Smooth muscle cell (in vitro differentiated cells): ENCODE results near the gene MSL3B.

Source experiments
- DNase-seq: peaks from one replicate; lab custom pipeline; 2025; ENCODE audit not compliant: unreplicated experiment; lab: John Stamatoyannopoulos, UW
- H2AFZ ChIP-seq: fragments of 200-600 bp; sonication (generic); 2 replicates; pipeline ENCODE4 v1.6.0; 2016; ENCODE audit warnings: antibody characterized with exemption, low read depth, mild to moderate bottlenecking
- H3F3A ChIP-seq: fragments of 200-600 bp; sonication (generic); 2 replicates; pipeline ENCODE4 v1.6.0; 2017; ENCODE audit warnings: antibody characterized with exemption, low read depth
- H3K27ac ChIP-seq: fragments of 200-600 bp; sonication (generic); 2 replicates; pipeline ENCODE4 v1.5.1; 2016; ENCODE audit warnings: low read depth, mild to moderate bottlenecking
- H3K27me3 ChIP-seq: fragments of 200-600 bp; sonication (generic); 2 replicates; pipeline ENCODE4 v1.6.1; 2016; ENCODE audit warnings: low read depth, mild to moderate bottlenecking
- H3K36me3 ChIP-seq: fragments of 200-600 bp; sonication (generic); 2 replicates; pipeline ENCODE4 v1.5.1; 2016; ENCODE audit warnings: low read depth
- H3K4me1 ChIP-seq: fragments of 200-600 bp; sonication (generic); 2 replicates; pipeline ENCODE4 v1.5.1; 2016; ENCODE audit warnings: low read depth
- H3K4me2 ChIP-seq: fragments of 200-600 bp; sonication (generic); 2 replicates; pipeline ENCODE4 v1.6.0; 2016; ENCODE audit warnings: mild to moderate bottlenecking
- H3K4me3 ChIP-seq: fragments of 200-600 bp; sonication (generic); 2 replicates; pipeline ENCODE4 v1.5.1; 2016; ENCODE audit warnings: mild to moderate bottlenecking
- H3K79me2 ChIP-seq: fragments of 200-600 bp; sonication (generic); 2 replicates; pipeline ENCODE4 v1.6.0; 2016; ENCODE audit warnings: low read depth, mild to moderate bottlenecking
- H3K9ac ChIP-seq: fragments of 200-600 bp; sonication (generic); 2 replicates; pipeline ENCODE4 v1.6.0; 2016; ENCODE audit warnings: low read depth
- H3K9me3 ChIP-seq: fragments of 200-600 bp; sonication (generic); replicated peaks from 2 replicates; pipeline ENCODE4 v1.5.1; 2016; ENCODE audit warnings: low read depth
- H4K20me1 ChIP-seq: fragments of 200-600 bp; sonication (generic); 2 replicates; pipeline ENCODE4 v1.6.0; 2016; ENCODE audit warnings: low read depth
- WGBS: methylation state at CpG from one replicate; pipeline ENCODE4 v1.1.7; 2016; ENCODE audit warnings: low lambda C conversion rate; 5-methylcytosine and 5-hydroxymethylcytosine counted together
- TF ChIP-seq, protein P1 (sequence below): fragments of 200-600 bp; sonication (generic); IDR thresholded peaks from 2 replicates; pipeline ENCODE4 v1.5.1; 2017; ENCODE audit warnings: borderline replicate concordance, mild to moderate bottlenecking, antibody characterized with exemption; ENCODE audit not compliant: insufficient read depth, poor library complexity, severe bottlenecking

The MSL3B gene

DNA sequence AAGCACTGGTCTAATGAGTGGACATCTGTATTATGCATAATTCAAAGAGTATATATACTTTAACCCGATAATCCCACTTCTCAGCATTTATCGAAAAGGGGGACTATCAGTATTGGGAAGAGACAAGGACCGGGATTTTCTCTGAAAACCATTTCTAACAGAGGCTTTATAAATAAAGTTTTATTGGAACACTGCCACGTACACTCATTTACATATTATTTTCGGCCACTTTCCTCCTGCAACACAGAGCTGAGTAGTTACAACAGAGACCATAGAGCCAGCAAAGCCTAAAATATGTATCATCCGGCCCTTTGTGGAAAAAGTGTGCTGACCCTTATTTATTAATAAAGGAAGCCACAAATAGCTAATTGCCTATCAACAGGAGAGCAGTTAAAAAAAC, 17.0 kb downstream of the MSL3B start:
- 97% methylated on average over 6 of the region's 6 CpGs for WGBS
- H4K20me1 ChIP-seq: no peaks in the 10 kb centered on the region
- TF ChIP-seq, protein P1, sequence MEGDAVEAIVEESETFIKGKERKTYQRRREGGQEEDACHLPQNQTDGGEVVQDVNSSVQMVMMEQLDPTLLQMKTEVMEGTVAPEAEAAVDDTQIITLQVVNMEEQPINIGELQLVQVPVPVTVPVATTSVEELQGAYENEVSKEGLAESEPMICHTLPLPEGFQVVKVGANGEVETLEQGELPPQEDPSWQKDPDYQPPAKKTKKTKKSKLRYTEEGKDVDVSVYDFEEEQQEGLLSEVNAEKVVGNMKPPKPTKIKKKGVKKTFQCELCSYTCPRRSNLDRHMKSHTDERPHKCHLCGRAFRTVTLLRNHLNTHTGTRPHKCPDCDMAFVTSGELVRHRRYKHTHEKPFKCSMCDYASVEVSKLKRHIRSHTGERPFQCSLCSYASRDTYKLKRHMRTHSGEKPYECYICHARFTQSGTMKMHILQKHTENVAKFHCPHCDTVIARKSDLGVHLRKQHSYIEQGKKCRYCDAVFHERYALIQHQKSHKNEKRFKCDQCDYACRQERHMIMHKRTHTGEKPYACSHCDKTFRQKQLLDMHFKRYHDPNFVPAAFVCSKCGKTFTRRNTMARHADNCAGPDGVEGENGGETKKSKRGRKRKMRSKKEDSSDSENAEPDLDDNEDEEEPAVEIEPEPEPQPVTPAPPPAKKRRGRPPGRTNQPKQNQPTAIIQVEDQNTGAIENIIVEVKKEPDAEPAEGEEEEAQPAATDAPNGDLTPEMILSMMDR: no peak
- H3K4me1 ChIP-seq: peaks cover 17% of the 10 kb centered on the region
- H3K9me3 ChIP-seq: no peaks in the 10 kb centered on the region
- no peak for DNase-seq
- peaks cover 42% of the 10 kb centered on the region for H3K79me2 ChIP-seq
- no peak overlapping the region for H3K4me2 ChIP-seq
- H3K36me3 ChIP-seq: no peaks in the 10 kb centered on the region
- no peak overlapping the region for H2AFZ ChIP-seq
- no peak overlapping the region for H3K9ac ChIP-seq
- no peak overlapping the region for H3K4me3 ChIP-seq
- no peaks in the 10 kb centered on the region for H3F3A ChIP-seq
- H3K27ac ChIP-seq: no peak overlapping the region
- no peaks in the 10 kb centered on the region for H3K27me3 ChIP-seq

DNA sequence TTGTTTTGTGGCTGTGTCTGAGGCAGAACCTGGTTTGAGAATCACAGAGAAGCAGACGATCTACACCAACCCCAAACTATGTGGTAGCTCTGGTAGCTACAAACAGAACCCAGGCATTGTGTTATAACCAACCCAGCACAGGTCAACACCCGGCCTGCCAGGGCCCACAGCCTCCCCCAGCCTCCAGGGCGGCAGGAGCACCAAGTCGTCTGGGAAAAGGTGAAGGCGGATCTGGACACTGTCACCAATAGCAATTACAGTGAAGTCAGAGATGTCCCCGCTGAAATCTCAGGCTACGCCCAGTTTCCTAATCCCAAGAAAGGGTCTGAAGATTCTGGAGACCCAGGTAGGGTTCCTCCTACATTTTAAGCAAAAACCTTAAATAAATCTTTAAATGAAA, 17.4 kb downstream of the MSL3B start:
- Histone ChIP-seq H3K4me2 (no peak overlapping the region), H3K27me3 (no peaks in the 10 kb centered on the region), H3K4me3 (no peak overlapping the region), H3K9ac (no peak overlapping the region), H2AFZ (no peak overlapping the region), H3F3A (no peaks in the 10 kb centered on the region), H3K79me2 (peaks cover 42% of the 10 kb centered on the region), H3K36me3 (no peaks in the 10 kb centered on the region), H3K4me1 (peaks cover 17% of the 10 kb centered on the region), H3K27ac (no peak overlapping the region), H3K9me3 (no peaks in the 10 kb centered on the region), H4K20me1 (no peaks in the 10 kb centered on the region)
- no peak for DNase-seq
- 83% methylated on average over 7 of the region's 7 CpGs for WGBS
- TF ChIP-seq, protein P1: no peak

DNA sequence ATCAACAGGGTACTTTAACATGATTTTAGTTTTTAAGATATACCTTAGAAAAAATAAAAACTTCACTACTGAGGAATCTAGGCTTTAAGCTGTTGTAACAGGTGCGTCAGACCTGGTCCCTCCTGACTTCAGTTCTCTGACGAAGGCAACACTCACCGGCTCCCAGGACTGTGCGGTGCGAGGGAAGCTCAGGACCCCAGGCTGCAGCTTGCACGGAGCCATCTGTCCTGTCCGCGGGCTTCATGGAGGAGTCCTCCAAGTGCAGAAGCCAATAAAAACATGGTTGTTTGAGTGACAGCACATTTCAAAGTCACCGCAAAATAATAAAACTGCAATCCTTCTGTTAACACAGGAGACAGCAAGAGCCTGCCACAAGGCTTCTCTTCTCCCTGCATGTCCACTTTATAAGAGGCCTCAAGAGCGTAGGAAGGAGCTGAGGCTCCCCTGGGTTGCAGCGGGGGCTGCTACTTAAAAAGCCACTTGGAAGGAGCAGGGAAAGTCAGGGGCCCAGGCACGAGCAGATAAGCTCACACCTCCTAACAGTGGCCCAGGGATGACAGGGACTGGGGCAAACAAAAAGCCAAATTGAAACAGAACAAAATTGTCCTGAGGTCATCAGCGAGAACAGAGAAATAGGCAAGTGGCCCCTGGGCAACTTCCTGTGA, 18.4 kb downstream of the MSL3B start:
- Histone ChIP-seq H3K27me3 (no peaks in the 10 kb centered on the region), H3K4me2 (no peak overlapping the region), H3F3A (no peaks in the 10 kb centered on the region), H4K20me1 (no peaks in the 10 kb centered on the region), H3K4me1 (peaks cover 17% of the 10 kb centered on the region), H2AFZ (no peak overlapping the region), H3K36me3 (no peaks in the 10 kb centered on the region), H3K4me3 (no peak overlapping the region), H3K79me2 (peaks cover 42% of the 10 kb centered on the region), H3K9me3 (no peaks in the 10 kb centered on the region), H3K27ac (no peak overlapping the region), H3K9ac (no peak overlapping the region)
- TF ChIP-seq, protein P1: no peak
- DNase-seq: no peak
- WGBS: 95% methylated on average over 13 of the region's 13 CpGs

DNA sequence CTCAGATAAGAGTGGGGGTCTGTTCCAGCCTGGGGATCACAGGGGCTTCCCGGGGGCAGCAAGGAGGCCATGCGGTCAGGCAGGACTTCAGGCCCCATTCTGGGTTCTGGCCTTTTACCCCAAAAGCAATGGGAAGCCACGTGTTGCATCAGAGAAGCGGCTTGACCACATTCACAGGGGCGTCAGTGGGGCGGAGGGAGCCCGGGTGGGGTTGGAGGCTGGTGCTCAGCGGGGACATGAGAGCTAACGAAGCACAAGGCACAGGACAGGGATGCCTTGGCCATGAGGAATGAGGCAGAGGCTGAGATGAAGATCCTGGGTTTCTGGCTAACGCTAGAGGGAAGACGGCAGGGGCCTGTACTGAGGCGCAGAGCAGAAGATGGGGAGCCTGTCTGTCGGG, 19.9 kb downstream of the MSL3B start:
- H3K79me2 ChIP-seq: peaks cover 33% of the 10 kb centered on the region
- no peaks in the 10 kb centered on the region for H4K20me1 ChIP-seq
- H3K9ac ChIP-seq: no peak overlapping the region
- WGBS: 97% methylated on average over 13 of the region's 13 CpGs
- DNase-seq: no peak
- H3K9me3 ChIP-seq: no peaks in the 10 kb centered on the region
- no peak overlapping the region for H3K27ac ChIP-seq
- TF ChIP-seq, protein P1: no peak
- peaks cover 14% of the 10 kb centered on the region for H3K4me1 ChIP-seq
- H3K4me2 ChIP-seq: no peak overlapping the region
- H3K36me3 ChIP-seq: no peaks in the 10 kb centered on the region
- H3F3A ChIP-seq: no peaks in the 10 kb centered on the region
- H2AFZ ChIP-seq: no peak overlapping the region
- H3K27me3 ChIP-seq: no peaks in the 10 kb centered on the region
- no peak overlapping the region for H3K4me3 ChIP-seq
